ENCODE results near the gene EFCAB8. TPM values are rescaled to one million over a fixed set of nuclear protein-coding genes. Genes with fewer than 3 reads are reported as not detected.

The EFCAB8 gene
- total RNA-seq, 1 experiment from 2014 or later = not detected

DNA sequence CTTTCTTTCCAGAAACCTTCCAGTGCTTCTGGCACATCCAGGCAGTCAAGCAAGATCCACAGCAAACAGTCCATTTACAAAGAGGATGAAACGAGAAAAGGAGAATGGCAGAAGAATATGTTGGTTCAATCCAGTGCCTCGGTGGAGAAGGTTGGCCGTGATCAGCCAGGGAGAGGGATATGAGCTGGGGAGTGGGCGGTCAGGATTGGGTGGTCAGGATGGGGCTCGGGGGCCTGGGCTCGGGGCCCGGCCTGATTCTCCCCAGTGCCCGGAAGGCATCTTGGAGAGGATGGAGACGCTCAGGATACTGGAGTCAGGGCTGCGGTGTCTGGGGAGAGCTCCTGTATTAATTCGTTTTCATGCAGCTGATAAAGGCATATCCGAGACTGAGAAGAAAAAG is 61.3 kb downstream of the EFCAB8 start:
- H3K36me3 ChIP-seq (ENCODE audit: low read depth) = no peaks in the 10 kb centered on the region
- POLR2A ChIA-PET (ENCODE audit: unreplicated experiment) = no interaction called here
- H3K27ac ChIP-seq = no peak overlapping the region
- TF ChIP-seq, protein P1, sequence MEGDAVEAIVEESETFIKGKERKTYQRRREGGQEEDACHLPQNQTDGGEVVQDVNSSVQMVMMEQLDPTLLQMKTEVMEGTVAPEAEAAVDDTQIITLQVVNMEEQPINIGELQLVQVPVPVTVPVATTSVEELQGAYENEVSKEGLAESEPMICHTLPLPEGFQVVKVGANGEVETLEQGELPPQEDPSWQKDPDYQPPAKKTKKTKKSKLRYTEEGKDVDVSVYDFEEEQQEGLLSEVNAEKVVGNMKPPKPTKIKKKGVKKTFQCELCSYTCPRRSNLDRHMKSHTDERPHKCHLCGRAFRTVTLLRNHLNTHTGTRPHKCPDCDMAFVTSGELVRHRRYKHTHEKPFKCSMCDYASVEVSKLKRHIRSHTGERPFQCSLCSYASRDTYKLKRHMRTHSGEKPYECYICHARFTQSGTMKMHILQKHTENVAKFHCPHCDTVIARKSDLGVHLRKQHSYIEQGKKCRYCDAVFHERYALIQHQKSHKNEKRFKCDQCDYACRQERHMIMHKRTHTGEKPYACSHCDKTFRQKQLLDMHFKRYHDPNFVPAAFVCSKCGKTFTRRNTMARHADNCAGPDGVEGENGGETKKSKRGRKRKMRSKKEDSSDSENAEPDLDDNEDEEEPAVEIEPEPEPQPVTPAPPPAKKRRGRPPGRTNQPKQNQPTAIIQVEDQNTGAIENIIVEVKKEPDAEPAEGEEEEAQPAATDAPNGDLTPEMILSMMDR (conservative IDR thresholded peaks at IDR 0.05) = no peak
- TF ChIP-seq EZH2 (IDR thresholded peaks at IDR 0.05; ENCODE audit: low read depth) = no peak
- no peak overlapping the region for H3K4me3 ChIP-seq
- no peak for DNase-seq
- no peaks in the 10 kb centered on the region for H3K79me2 ChIP-seq (ENCODE audit: low read depth)
- H3K9me3 ChIP-seq (ENCODE audit: insufficient read depth, low read depth) = peaks cover 8% of the 10 kb centered on the region; the same call in 1 of the 2 replicates
- CTCF ChIA-PET = no interaction called here
- H4K20me1 ChIP-seq (ENCODE audit: insufficient read depth) = no peaks in the 10 kb centered on the region
- no peaks in the 10 kb centered on the region for H3K9me2 ChIP-seq (ENCODE audit: insufficient read depth)
- BruUV-seq (replicated peaks) = no TSS peak
- H3F3A ChIP-seq (ENCODE audit: insufficient read depth, low read depth) = no peaks in the 10 kb centered on the region
- no peak overlapping the region for H2AFZ ChIP-seq
- H3K4me2 ChIP-seq = no peak overlapping the region
- no peaks in the 10 kb centered on the region for H3K4me1 ChIP-seq (replicated peaks; ENCODE audit: insufficient read depth)
- peaks cover 83% of the 10 kb centered on the region for H3K27me3 ChIP-seq (ENCODE audit: insufficient read depth, low read depth)
- intact Hi-C loops (cut with micrococcal nuclease; ENCODE audit: unreplicated experiment) = no loop called here

DNA sequence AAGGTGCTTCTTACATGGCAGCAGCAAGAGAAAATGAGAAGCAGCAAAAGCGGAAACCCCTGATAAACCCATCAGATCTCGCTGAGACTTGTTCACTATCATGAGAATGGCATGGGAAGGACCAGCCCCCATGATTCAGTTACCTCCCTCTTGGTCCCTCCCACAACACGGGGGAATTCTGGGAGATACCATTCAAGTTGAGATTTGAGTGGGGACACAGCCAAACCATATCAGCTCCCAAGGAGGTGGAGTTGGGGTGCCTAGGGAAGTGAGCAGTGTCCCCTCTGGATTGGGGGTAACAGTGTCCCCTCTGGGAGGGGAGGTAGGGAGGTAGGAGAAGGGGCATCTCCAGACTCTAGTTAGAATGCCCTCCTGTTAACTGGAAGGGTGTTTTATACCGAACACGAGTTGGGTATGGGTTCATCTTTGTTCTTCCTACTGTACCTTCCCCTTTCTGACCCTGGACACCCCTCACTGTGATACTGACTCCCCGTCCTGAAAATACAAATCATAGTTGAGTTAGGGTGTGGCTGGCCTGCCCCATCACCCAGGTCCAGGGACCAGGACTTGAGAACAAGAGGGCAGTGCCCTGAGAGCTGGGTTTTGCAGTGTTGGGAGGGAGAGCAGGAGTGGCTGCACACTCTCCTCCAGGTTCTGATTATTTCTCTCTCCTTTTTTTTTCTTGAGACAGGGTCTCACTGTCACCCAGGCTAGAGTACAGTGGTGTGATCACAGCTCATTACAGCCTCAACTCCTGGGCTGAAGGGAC is 62.0 kb downstream of the EFCAB8 start:
- Histone ChIP-seq H2AFZ (no peak overlapping the region), H3K9me2 (ENCODE audit: insufficient read depth) (no peaks in the 10 kb centered on the region), H3K4me3 (no peak overlapping the region), H3K27ac (no peak overlapping the region), H3K9me3 (ENCODE audit: insufficient read depth, low read depth) (peaks cover 5% of the 10 kb centered on the region; the same call in 1 of the 2 replicates), H3K4me2 (no peak overlapping the region), H3K4me1 (replicated peaks; ENCODE audit: insufficient read depth) (no peaks in the 10 kb centered on the region), H4K20me1 (ENCODE audit: insufficient read depth) (no peaks in the 10 kb centered on the region), H3K36me3 (ENCODE audit: low read depth) (no peaks in the 10 kb centered on the region), H3F3A (ENCODE audit: insufficient read depth, low read depth) (no peaks in the 10 kb centered on the region), H3K27me3 (ENCODE audit: insufficient read depth, low read depth) (peaks cover 88% of the 10 kb centered on the region), H3K79me2 (ENCODE audit: low read depth) (no peaks in the 10 kb centered on the region)
- no peak for DNase-seq
- CTCF ChIA-PET = no interaction called here
- POLR2A ChIA-PET (ENCODE audit: unreplicated experiment) = no interaction called here
- intact Hi-C loops (cut with micrococcal nuclease; ENCODE audit: unreplicated experiment) = no loop called here
- TF ChIP-seq, protein P1 (conservative IDR thresholded peaks at IDR 0.05) = no peak
- no peak for TF ChIP-seq EZH2 (IDR thresholded peaks at IDR 0.05; ENCODE audit: low read depth)
- no TSS peak for BruUV-seq (replicated peaks)

DNA sequence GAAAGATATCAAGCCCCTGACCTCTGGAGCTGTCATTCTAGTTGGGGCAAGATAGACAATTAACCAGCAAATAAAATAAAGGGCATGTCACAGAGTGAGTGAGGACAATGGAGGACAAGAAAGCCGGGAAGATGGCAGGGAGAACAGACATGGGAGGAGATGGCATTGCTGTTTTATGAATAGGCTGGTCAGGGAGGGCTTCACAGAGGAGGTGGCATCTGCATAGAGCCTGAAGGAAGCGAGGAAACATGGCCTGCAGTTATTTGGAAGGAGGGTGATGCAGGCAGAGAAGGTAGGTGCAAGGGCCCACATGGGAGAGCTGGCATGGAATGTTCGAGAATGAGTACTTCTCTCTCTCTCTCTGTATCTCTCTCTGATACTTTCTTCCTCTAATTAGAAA is 63.7 kb downstream of the EFCAB8 start:
- ChIA-PET CTCF (no interaction called here), POLR2A (ENCODE audit: unreplicated experiment) (no interaction called here)
- Histone ChIP-seq H2AFZ (no peak overlapping the region), H3K9me3 (ENCODE audit: insufficient read depth, low read depth) (no peaks in the 10 kb centered on the region), H3K27ac (no peak overlapping the region), H3K9me2 (ENCODE audit: insufficient read depth) (no peaks in the 10 kb centered on the region), H3K27me3 (ENCODE audit: insufficient read depth, low read depth) (peaks cover 78% of the 10 kb centered on the region), H3F3A (ENCODE audit: insufficient read depth, low read depth) (no peaks in the 10 kb centered on the region), H4K20me1 (ENCODE audit: insufficient read depth) (no peaks in the 10 kb centered on the region), H3K4me2 (no peak overlapping the region), H3K4me1 (replicated peaks; ENCODE audit: insufficient read depth) (no peaks in the 10 kb centered on the region), H3K4me3 (no peak overlapping the region), H3K36me3 (ENCODE audit: low read depth) (no peaks in the 10 kb centered on the region), H3K79me2 (ENCODE audit: low read depth) (no peaks in the 10 kb centered on the region)
- intact Hi-C loops (cut with micrococcal nuclease; ENCODE audit: unreplicated experiment) = no loop called here
- no peak for DNase-seq
- no peak for TF ChIP-seq EZH2 (IDR thresholded peaks at IDR 0.05; ENCODE audit: low read depth)
- BruUV-seq (replicated peaks) = no TSS peak

DNA sequence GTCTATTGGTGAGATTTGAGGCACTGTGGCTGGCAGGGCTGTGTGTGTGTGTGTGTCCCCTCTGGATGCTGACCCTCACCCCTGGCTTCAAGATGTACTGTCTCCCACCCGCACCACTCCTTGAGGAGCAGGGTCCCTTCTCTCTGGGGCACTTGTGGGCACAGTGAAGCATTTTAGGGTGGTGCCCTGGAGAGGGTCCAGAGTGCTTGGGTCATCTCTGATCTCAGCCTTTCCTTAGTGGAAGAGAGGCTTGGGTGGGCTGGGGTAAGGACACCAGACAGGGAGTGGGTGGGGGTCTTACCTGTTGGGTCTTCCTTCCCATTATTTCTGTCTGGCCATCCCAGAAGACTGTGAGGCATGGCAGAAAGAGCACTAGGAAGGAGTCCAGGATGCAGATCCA is 66.1 kb downstream of the EFCAB8 start:
- no peaks in the 10 kb centered on the region for H3F3A ChIP-seq (ENCODE audit: insufficient read depth, low read depth)
- no peak overlapping the region for H3K4me2 ChIP-seq
- BruUV-seq (replicated peaks) = no TSS peak
- no peaks in the 10 kb centered on the region for H3K4me1 ChIP-seq (replicated peaks; ENCODE audit: insufficient read depth)
- no peak overlapping the region for H3K4me3 ChIP-seq
- POLR2A ChIA-PET (ENCODE audit: unreplicated experiment) = no interaction called here
- no peaks in the 10 kb centered on the region for H4K20me1 ChIP-seq (ENCODE audit: insufficient read depth)
- intact Hi-C loops (cut with micrococcal nuclease; ENCODE audit: unreplicated experiment) = no loop called here
- TF ChIP-seq, protein P1 (conservative IDR thresholded peaks at IDR 0.05) = no peak
- TF ChIP-seq EZH2 (IDR thresholded peaks at IDR 0.05; ENCODE audit: low read depth) = no peak
- no peak overlapping the region for H2AFZ ChIP-seq
- no peaks in the 10 kb centered on the region for H3K79me2 ChIP-seq (ENCODE audit: low read depth)
- H3K27me3 ChIP-seq (ENCODE audit: insufficient read depth, low read depth) = peaks cover 75% of the 10 kb centered on the region
- H3K27ac ChIP-seq = no peak overlapping the region
- CTCF ChIA-PET = no interaction called here
- H3K36me3 ChIP-seq (ENCODE audit: low read depth) = no peaks in the 10 kb centered on the region
- H3K9me3 ChIP-seq (ENCODE audit: insufficient read depth, low read depth) = no peaks in the 10 kb centered on the region
- no peak for DNase-seq
- H3K9me2 ChIP-seq (ENCODE audit: insufficient read depth) = no peaks in the 10 kb centered on the region
